Liver (tissue), 9 donors: ENCODE data around the gene MOK. TPM values are rescaled to one million over a fixed set of nuclear protein-coding genes. Genes with fewer than 3 reads are reported as not detected.

Experiments used
- DNase-seq: peaks from one replicate; pipeline ENCODE4 v3.0.0-alpha.2; 2017; ENCODE audit warnings: low spot score
- H3K27ac ChIP-seq, 2 donors: one replicate each; pipeline ENCODE4 v1.7.0; 2013; ENCODE audit warnings: inconsistent platforms in 2 of 2, low read length in 2 of 2, control low read depth in 1 of 2, low read depth in 1 of 2, mild to moderate bottlenecking in 1 of 2
- H3K27me3 ChIP-seq, 4 donors: one replicate each; pipeline versions ENCODE4 v1.6.1 to v1.7.0; 2013; ENCODE audit warnings: low read length in 3 of 4, inconsistent platforms in 1 of 4, mild to moderate bottlenecking in 1 of 4, moderate library complexity in 1 of 4; ENCODE audit not compliant: control insufficient read depth in 4 of 4, insufficient read depth in 4 of 4
- H3K36me3 ChIP-seq, 4 donors: one replicate each; pipeline versions ENCODE4 v1.6.1 to v1.7.0; 2013; ENCODE audit warnings: low read length in 3 of 4, mild to moderate bottlenecking in 3 of 4, low read depth in 1 of 4, moderate library complexity in 1 of 4; ENCODE audit not compliant: control insufficient read depth in 4 of 4, insufficient read depth in 3 of 4
- H3K4me1 ChIP-seq, 4 donors: one replicate each; pipeline versions ENCODE4 v1.6.1 to v1.7.0; 2013; ENCODE audit warnings: low read length in 3 of 4, mild to moderate bottlenecking in 3 of 4, moderate library complexity in 1 of 4; ENCODE audit not compliant: control insufficient read depth in 4 of 4, insufficient read depth in 4 of 4
- H3K4me3 ChIP-seq, 3 donors: one replicate each; pipeline versions ENCODE4 v1.6.1 to v1.7.0; 2013; ENCODE audit warnings: low read length in 3 of 3, control low read depth in 1 of 3, low read depth in 1 of 3, mild to moderate bottlenecking in 1 of 3
- H3K9ac ChIP-seq, 2 donors: one replicate each; pipeline ENCODE4 v1.7.0; 2013; ENCODE audit warnings: low read length in 2 of 2, mild to moderate bottlenecking in 2 of 2, moderate library complexity in 2 of 2, control low read depth in 1 of 2, low read depth in 1 of 2
- H3K9me3 ChIP-seq, 4 donors: one replicate each; pipeline versions ENCODE4 v1.6.1 to v1.7.0; 2013; ENCODE audit warnings: low read length in 3 of 4; ENCODE audit not compliant: control insufficient read depth in 4 of 4
- ATF3 ChIP-seq: IDR thresholded peaks from 2 replicates; pipeline ENCODE4 v1.6.1; 2016; ENCODE audit warnings: antibody characterized with exemption
- EGR1 ChIP-seq, 2 donors: IDR thresholded peaks; 2 replicates each; pipeline ENCODE4 v1.6.1; 2016 to 2018; ENCODE audit warnings: antibody characterized with exemption in 2 of 2, low read depth in 2 of 2
- FOXA2 ChIP-seq: IDR thresholded peaks from 2 replicates; pipeline ENCODE4 v1.6.1; 2016; ENCODE audit warnings: antibody characterized with exemption
- GABPA ChIP-seq, 2 donors: IDR thresholded peaks in 1 of 2; conservative IDR thresholded peaks in 1 of 2; 2 replicates each; pipeline ENCODE4 v1.6.1; 2016; ENCODE audit warnings: antibody characterized with exemption in 2 of 2, mild to moderate bottlenecking in 1 of 2, moderate library complexity in 1 of 2
- HNF4A ChIP-seq, 2 donors: conservative IDR thresholded peaks; 2 replicates each; pipeline ENCODE4 v1.6.1; 2016; ENCODE audit warnings: antibody characterized with exemption in 2 of 2, mild to moderate bottlenecking in 2 of 2
- HNF4G ChIP-seq: IDR thresholded peaks from 2 replicates; pipeline ENCODE4 v1.6.1; 2016; ENCODE audit warnings: antibody characterized with exemption
- MAX ChIP-seq: IDR thresholded peaks from 2 replicates; pipeline ENCODE4 v1.6.1; 2016; ENCODE audit warnings: antibody characterized with exemption
- RAD21 ChIP-seq, 2 donors: IDR thresholded peaks; 2 replicates each; pipeline ENCODE4 v1.6.1; 2016; ENCODE audit warnings: antibody characterized with exemption in 2 of 2, mild to moderate bottlenecking in 2 of 2
- RXRA ChIP-seq, 2 donors: IDR thresholded peaks; 2 replicates each; pipeline ENCODE4 v1.6.1; 2017 to 2018; ENCODE audit warnings: antibody characterized with exemption in 2 of 2, mild to moderate bottlenecking in 1 of 2
- SP1 ChIP-seq: IDR thresholded peaks from 2 replicates; pipeline ENCODE4 v1.6.1; 2018; ENCODE audit warnings: antibody characterized with exemption, mild to moderate bottlenecking
- WGBS: extraction: QIAGEN DNeasy Blood & Tissue Kit; methylation state at CpG from one replicate; pipeline ENCODE4 v1.1.7; 2013; 5-methylcytosine and 5-hydroxymethylcytosine counted together
- polyA plus RNA-seq, 2 donors: library from polyadenylated mRNA; stranded (reverse) in 1 of 2; unstranded in 1 of 2; fragments of 200-250 nt in 1 of 2; fragments of >200 nt in 1 of 2; fragmentation: Nextera tagmentation in 1 of 2; extraction: Ambion mirVana in 1 of 2; gene quantifications; one replicate each; pipeline versions ENCODE4 v1.2.1 to v1.2.3, GENCODE V29; 2013 to 2015
- total RNA-seq, 2 donors: library from RNA; depleted of rRNA; stranded (reverse); fragments of >200 nt; gene quantifications; one replicate each; pipeline ENCODE4 v1.2.3, GENCODE V29; 2014
- TF ChIP-seq, protein P1 (sequence below): fragments of 150-350 bp; IDR thresholded peaks from 2 replicates; pipeline ENCODE4 v1.5.1; 2017; ENCODE audit warnings: improper control_type of control experiment, low read depth, low read length; ENCODE audit not compliant: missing input control
- TF ChIP-seq, protein P2 (sequence below): IDR thresholded peaks from 2 replicates; pipeline ENCODE4 v1.6.1; 2016; ENCODE audit warnings: antibody characterized with exemption
- donor health status: healthy.
- donor health status: healthy.
- donor health status: healthy.
- donor health status: healthy.
- donor health status: healthy.

Gene MOK
- total and polyA plus RNA-seq, 4 donors: 2.4 to 6.4 (median 2.9) TPM

- TF ChIP-seq, protein P1, sequence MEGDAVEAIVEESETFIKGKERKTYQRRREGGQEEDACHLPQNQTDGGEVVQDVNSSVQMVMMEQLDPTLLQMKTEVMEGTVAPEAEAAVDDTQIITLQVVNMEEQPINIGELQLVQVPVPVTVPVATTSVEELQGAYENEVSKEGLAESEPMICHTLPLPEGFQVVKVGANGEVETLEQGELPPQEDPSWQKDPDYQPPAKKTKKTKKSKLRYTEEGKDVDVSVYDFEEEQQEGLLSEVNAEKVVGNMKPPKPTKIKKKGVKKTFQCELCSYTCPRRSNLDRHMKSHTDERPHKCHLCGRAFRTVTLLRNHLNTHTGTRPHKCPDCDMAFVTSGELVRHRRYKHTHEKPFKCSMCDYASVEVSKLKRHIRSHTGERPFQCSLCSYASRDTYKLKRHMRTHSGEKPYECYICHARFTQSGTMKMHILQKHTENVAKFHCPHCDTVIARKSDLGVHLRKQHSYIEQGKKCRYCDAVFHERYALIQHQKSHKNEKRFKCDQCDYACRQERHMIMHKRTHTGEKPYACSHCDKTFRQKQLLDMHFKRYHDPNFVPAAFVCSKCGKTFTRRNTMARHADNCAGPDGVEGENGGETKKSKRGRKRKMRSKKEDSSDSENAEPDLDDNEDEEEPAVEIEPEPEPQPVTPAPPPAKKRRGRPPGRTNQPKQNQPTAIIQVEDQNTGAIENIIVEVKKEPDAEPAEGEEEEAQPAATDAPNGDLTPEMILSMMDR: no peak
- TF ChIP-seq FOXA2: no peak
- no peak for TF ChIP-seq MAX
- TF ChIP-seq GABPA (IDR thresholded peaks at IDR 0.05 in 1 of 2, conservative IDR thresholded peaks at IDR 0.05 in 1 of 2): no peak
- no peak for TF ChIP-seq HNF4A (conservative IDR thresholded peaks at IDR 0.05)
- TF ChIP-seq HNF4G: no peak
- TF ChIP-seq RXRA (IDR thresholded peaks at IDR 0.05): no peak
Observed at GRCh38 chr14:102225936-102226335, 79.0 kb downstream of the MOK start (continued).

GRCh38 chr14:102225386-102225785, 79.6 kb downstream of the MOK start:
- 97% methylated on average over 7 of the region's 7 CpGs for WGBS
- Histone ChIP-seq H3K36me3 (peaks cover 0 to 6% (median 0%) of the 10 kb centered on the region in 4 donors), H3K27ac (no peak overlapping the region), H3K4me3 (no peak overlapping the region), H3K4me1 (no peaks in the 10 kb centered on the region), H3K9me3 (no peaks in the 10 kb centered on the region), H3K9ac (no peak overlapping the region), H3K27me3 (no peaks in the 10 kb centered on the region)
- TF ChIP-seq RAD21 (IDR thresholded peaks at IDR 0.05): no peak
- no peak for DNase-seq

GRCh38 chr14:102223682-102224081, 81.3 kb downstream of the MOK start:
- Histone ChIP-seq H3K9me3 (no peaks in the 10 kb centered on the region), H3K27ac (no peak overlapping the region), H3K4me3 (no peak overlapping the region), H3K9ac (no peak overlapping the region), H3K36me3 (peaks cover 0 to 12% (median 2%) of the 10 kb centered on the region in 4 donors), H3K27me3 (no peaks in the 10 kb centered on the region), H3K4me1 (no peaks in the 10 kb centered on the region)
- TF ChIP-seq SP1: no peak
- TF ChIP-seq, protein P2, sequence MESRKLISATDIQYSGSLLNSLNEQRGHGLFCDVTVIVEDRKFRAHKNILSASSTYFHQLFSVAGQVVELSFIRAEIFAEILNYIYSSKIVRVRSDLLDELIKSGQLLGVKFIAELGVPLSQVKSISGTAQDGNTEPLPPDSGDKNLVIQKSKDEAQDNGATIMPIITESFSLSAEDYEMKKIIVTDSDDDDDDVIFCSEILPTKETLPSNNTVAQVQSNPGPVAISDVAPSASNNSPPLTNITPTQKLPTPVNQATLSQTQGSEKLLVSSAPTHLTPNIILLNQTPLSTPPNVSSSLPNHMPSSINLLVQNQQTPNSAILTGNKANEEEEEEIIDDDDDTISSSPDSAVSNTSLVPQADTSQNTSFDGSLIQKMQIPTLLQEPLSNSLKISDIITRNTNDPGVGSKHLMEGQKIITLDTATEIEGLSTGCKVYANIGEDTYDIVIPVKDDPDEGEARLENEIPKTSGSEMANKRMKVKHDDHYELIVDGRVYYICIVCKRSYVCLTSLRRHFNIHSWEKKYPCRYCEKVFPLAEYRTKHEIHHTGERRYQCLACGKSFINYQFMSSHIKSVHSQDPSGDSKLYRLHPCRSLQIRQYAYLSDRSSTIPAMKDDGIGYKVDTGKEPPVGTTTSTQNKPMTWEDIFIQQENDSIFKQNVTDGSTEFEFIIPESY: no peak
- no peak for TF ChIP-seq ATF3
- TF ChIP-seq RXRA (IDR thresholded peaks at IDR 0.05): no peak
- WGBS: 95% methylated on average over 6 of the region's 6 CpGs
- DNase-seq: no peak

- no peaks in the 10 kb centered on the region for H3K9me3 ChIP-seq
- 98% methylated on average over 28 of the region's 28 CpGs for WGBS
- H3K27me3 ChIP-seq: no peaks in the 10 kb centered on the region
- H3K27ac ChIP-seq: no peak overlapping the region
- DNase-seq: no peak
- no peak for TF ChIP-seq RAD21 (IDR thresholded peaks at IDR 0.05)
- TF ChIP-seq, protein P2: no peak
- TF ChIP-seq EGR1 (IDR thresholded peaks at IDR 0.05; ENCODE audit: low read depth in 2 of 2): no peak
- no peak for TF ChIP-seq MAX
- TF ChIP-seq FOXA2: no peak
- TF ChIP-seq, protein P1: no peak
- no peak overlapping the region for H3K4me3 ChIP-seq
- no peaks in the 10 kb centered on the region for H3K4me1 ChIP-seq
- H3K9ac ChIP-seq: no peak overlapping the region
- peaks cover 0 to 12% (median 2%) of the 10 kb centered on the region in 4 donors for H3K36me3 ChIP-seq
Observed at GRCh38 chr14:102222751-102223150, 82.2 kb downstream of the MOK start.
